ENCODE measurements around the gene OLFML2A.

OLFML2A gene

GRCh38 chr9:124783830-124784229, 6.9 kb downstream of the OLFML2A start:
- no peak for DNase-seq (ENCODE audit: low read depth in 1 of 2, low spot score in 1 of 2)
- TF ChIP-seq GABPA (IDR thresholded peaks at IDR 0.05; ENCODE audit: low read depth) = no peak
- no peak for TF ChIP-seq POLR2AphosphoS5 (IDR thresholded peaks at IDR 0.05; ENCODE audit: low read depth)
- no peaks in the 10 kb centered on the region for H3K27me3 ChIP-seq (ENCODE audit: insufficient read depth, poor library complexity, severe bottlenecking)
- H3K27ac ChIP-seq (replicated peaks) = no peak overlapping the region
- H3K4me3 ChIP-seq (replicated peaks; ENCODE audit: insufficient read depth, low read length) = no peak overlapping the region

GRCh38 chr9:124784509-124784908, 7.6 kb downstream of the OLFML2A start:
- no peak overlapping the region for H3K4me3 ChIP-seq (replicated peaks; ENCODE audit: insufficient read depth, low read length)
- DNase-seq (ENCODE audit: low read depth in 1 of 2, low spot score in 1 of 2) = no peak
- no peak for TF ChIP-seq REST (IDR thresholded peaks at IDR 0.05; ENCODE audit: insufficient replicate concordance, low read depth)
- TF ChIP-seq SPI1 (IDR thresholded peaks at IDR 0.05; ENCODE audit: borderline replicate concordance, low read depth) = no peak
- TF ChIP-seq CTCF (IDR thresholded peaks at IDR 0.05; ENCODE audit: insufficient read depth, low read length) = no peak
- no peak for TF ChIP-seq GABPA (IDR thresholded peaks at IDR 0.05; ENCODE audit: low read depth)
- TF ChIP-seq POLR2AphosphoS5 (IDR thresholded peaks at IDR 0.05; ENCODE audit: low read depth) = no peak
- H3K27ac ChIP-seq (replicated peaks) = no peak overlapping the region
- H3K27me3 ChIP-seq (ENCODE audit: insufficient read depth, poor library complexity, severe bottlenecking) = no peaks in the 10 kb centered on the region

- Histone ChIP-seq H3K27me3 (ENCODE audit: insufficient read depth, poor library complexity, severe bottlenecking) (no peaks in the 10 kb centered on the region), H3K27ac (replicated peaks) (no peak overlapping the region), H3K4me3 (replicated peaks; ENCODE audit: insufficient read depth, low read length) (no peak overlapping the region)
- TF ChIP-seq POLR2AphosphoS5 (IDR thresholded peaks at IDR 0.05; ENCODE audit: low read depth) (no peak), SPI1 (IDR thresholded peaks at IDR 0.05; ENCODE audit: borderline replicate concordance, low read depth) (no peak)
- no peak for DNase-seq (ENCODE audit: low read depth in 1 of 2, low spot score in 1 of 2)
Measured at GRCh38 chr9:124786881-124787573, 10.1 kb downstream of the OLFML2A start.

- TF ChIP-seq GABPA (IDR thresholded peaks at IDR 0.05; ENCODE audit: low read depth) = no peak
- TF ChIP-seq SPI1 (IDR thresholded peaks at IDR 0.05; ENCODE audit: borderline replicate concordance, low read depth) = no peak
- no peak for TF ChIP-seq CTCF (IDR thresholded peaks at IDR 0.05; ENCODE audit: insufficient read depth, low read length)
- TF ChIP-seq POLR2AphosphoS5 (IDR thresholded peaks at IDR 0.05; ENCODE audit: low read depth) = no peak
- no peak for TF ChIP-seq REST (IDR thresholded peaks at IDR 0.05; ENCODE audit: insufficient replicate concordance, low read depth)
- Histone ChIP-seq H3K27ac (replicated peaks) (no peak overlapping the region), H3K27me3 (ENCODE audit: insufficient read depth, poor library complexity, severe bottlenecking) (no peaks in the 10 kb centered on the region), H3K4me3 (replicated peaks; ENCODE audit: insufficient read depth, low read length) (no peak overlapping the region)
- no peak for DNase-seq (ENCODE audit: low read depth in 1 of 2, low spot score in 1 of 2)
Measured at GRCh38 chr9:124788542-124789217, 11.7 kb downstream of the OLFML2A start.

All from HL-60 (cell line).